Colonic mucosa (tissue), 4 donors: Measurements from ENCODE around the gene CRABP2. TPM values are rescaled to one million over a fixed set of nuclear protein-coding genes. Genes with fewer than 3 reads are reported as not detected.

Experiments used
- DNase-seq: peaks from one replicate; pipeline ENCODE4 v3.0.0-alpha.2; 2020
- H3K27ac ChIP-seq: fragments of 200-600 bp; one replicate; pipeline ENCODE4 v1.8.0; 2021
- H3K27me3 ChIP-seq: fragments of 200-600 bp; one replicate; pipeline ENCODE4 v1.8.0; 2021
- H3K36me3 ChIP-seq: fragments of 200-600 bp; one replicate; pipeline ENCODE4 v1.8.0; 2021
- H3K4me1 ChIP-seq: fragments of 200-600 bp; one replicate; pipeline ENCODE4 v1.8.0; 2021; ENCODE audit warnings: mild to moderate bottlenecking
- H3K4me3 ChIP-seq: fragments of 200-600 bp; one replicate; pipeline ENCODE4 v1.8.0; 2021
- H3K9ac ChIP-seq, 2 donors: one replicate each; pipeline ENCODE4 v1.7.0; 2013; ENCODE audit warnings: control low read depth in 2 of 2, low read depth in 2 of 2, low read length in 2 of 2
- H3K9me3 ChIP-seq: fragments of 200-600 bp; one replicate; pipeline ENCODE4 v1.8.0; 2021
- intact Hi-C: fragments of 100-400 bp; cut with DNase I; formaldehyde crosslinking; loops from one replicate; pipeline ENCODE4 v1.14.1; 2022
- total RNA-seq, 2 donors: library from RNA; stranded (reverse); fragmentation: NEBNext Ultra II Directional in 1 of 2; extraction: Animal tissue kit (Norgen Biotek cat#: 25700) in 1 of 2; gene quantifications; one replicate each; pipeline ENCODE4 v1.2.1, GENCODE V29; 2021
- TF ChIP-seq, protein P1 (sequence below): fragments of 200-600 bp; IDR thresholded peaks from one replicate; pipeline ENCODE4 v1.8.0; 2022; ENCODE audit warnings: antibody characterized with exemption, mild to moderate bottlenecking
- donor health status: healthy.
- donor health status: DM: no; HTN: no; CAD: no.
- donor health status: DM: no; HTN: no; CAD: no.

The CRABP2 gene
- total RNA-seq, 2 donors from 2014 or later = 1.2 to 1.4 TPM

DNA sequence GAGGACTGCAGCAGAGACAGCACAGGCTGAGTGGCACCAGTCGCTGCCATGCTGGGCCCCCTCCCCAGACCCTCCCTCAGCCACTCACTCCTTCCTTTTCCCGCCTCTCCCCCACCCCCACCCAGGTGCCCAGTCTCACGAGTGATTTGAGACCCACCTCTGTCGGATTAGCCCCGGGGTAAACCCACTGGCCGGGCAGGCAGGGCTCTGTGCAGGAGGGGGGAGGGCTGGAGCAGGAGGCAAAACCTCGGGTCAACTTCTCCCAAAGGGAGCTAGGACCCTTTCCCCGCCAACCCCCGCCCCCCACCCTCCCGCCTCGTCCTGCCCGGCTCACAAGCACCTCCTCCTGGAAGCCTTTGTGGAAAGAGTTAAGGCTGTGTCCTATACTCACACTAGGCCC lies 39.0 kb upstream of the CRABP2 start:
- Histone ChIP-seq H3K9me3 (no peaks in the 10 kb centered on the region), H3K27ac (no peak overlapping the region), H3K27me3 (no peaks in the 10 kb centered on the region), H3K9ac (no peak overlapping the region), H3K4me1 (peaks cover 22% of the 10 kb centered on the region), H3K36me3 (no peaks in the 10 kb centered on the region), H3K4me3 (no peak overlapping the region)
- no peak for DNase-seq
- TF ChIP-seq, protein P1, sequence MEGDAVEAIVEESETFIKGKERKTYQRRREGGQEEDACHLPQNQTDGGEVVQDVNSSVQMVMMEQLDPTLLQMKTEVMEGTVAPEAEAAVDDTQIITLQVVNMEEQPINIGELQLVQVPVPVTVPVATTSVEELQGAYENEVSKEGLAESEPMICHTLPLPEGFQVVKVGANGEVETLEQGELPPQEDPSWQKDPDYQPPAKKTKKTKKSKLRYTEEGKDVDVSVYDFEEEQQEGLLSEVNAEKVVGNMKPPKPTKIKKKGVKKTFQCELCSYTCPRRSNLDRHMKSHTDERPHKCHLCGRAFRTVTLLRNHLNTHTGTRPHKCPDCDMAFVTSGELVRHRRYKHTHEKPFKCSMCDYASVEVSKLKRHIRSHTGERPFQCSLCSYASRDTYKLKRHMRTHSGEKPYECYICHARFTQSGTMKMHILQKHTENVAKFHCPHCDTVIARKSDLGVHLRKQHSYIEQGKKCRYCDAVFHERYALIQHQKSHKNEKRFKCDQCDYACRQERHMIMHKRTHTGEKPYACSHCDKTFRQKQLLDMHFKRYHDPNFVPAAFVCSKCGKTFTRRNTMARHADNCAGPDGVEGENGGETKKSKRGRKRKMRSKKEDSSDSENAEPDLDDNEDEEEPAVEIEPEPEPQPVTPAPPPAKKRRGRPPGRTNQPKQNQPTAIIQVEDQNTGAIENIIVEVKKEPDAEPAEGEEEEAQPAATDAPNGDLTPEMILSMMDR = no peak
- intact Hi-C loops = no loop called here

DNA sequence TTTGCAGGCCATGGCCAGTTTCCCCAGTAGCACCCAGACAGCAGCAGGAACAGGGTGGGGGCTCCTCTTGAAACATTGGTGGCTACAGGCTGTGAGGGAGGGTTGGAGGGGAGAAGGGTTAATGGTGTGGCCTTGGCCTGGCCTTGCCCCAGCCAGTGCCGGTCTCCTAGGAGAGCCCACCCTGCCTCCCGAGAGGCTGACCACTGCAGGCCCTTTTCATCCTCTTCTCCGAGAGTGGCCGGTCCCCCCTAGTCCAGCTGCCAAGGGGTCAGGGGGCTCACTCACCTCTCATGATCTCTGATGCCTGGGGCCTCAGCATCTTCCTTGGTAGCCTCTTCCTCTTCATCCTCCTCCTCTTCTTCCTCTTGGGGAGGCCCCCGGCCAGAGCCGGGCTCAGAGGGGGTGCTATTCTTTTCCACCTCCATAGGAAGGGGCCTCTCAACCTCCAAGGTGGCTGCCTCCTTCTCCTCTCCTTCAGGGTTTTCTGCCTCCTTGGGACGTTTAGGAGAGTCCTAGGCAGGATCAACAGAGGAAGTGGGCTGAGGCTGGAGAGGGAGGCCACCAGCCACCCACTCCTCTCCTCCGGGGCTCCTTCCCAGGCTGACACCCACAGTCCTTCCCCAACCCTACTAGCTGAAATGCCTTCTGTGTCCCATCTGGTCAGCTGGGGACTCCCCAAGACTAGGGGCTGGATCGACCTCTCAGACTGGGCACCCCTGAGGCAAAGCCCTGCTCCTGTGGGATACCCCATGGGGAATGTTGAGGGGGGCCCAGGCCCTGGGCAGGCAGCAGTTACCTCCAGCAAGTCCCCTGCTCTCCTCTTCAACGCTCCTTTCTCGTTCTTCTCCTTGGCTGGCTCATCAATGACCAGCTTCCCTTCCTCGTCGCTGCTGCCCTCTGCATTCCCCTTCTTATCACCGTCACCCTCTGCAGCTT lies 38.3 kb upstream of the CRABP2 start:
- TF ChIP-seq, protein P1 = no peak
- Histone ChIP-seq H3K4me1 (peaks cover 22% of the 10 kb centered on the region), H3K9ac (no peak overlapping the region), H3K4me3 (no peak overlapping the region), H3K9me3 (no peaks in the 10 kb centered on the region), H3K36me3 (no peaks in the 10 kb centered on the region), H3K27me3 (no peaks in the 10 kb centered on the region), H3K27ac (no peak overlapping the region)
- DNase-seq = no peak
- intact Hi-C loops = no loop called here

DNA sequence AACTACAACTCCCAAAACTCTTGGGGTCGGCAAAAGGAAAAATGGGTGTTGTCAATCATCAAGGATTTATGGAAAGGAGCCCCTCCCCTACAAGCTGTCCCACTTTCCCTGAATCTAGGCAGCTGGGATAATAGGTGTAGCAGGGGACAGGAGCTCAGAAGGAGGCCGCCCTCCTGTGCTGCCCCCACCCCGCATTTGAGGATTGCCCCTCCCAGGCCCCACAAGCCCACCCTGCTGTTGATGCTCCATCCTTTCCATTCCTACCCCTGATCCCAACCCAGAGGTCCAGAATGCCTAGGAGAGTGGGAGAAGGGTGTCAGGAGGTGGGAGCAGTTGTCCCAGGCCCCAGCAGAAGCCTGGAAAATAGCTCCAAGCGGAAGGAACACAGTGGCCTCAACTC lies 37.4 kb upstream of the CRABP2 start:
- DNase-seq = no peak
- TF ChIP-seq, protein P1 = no peak
- Histone ChIP-seq H3K4me1 (peaks cover 13% of the 10 kb centered on the region), H3K27me3 (no peaks in the 10 kb centered on the region), H3K9ac (no peak overlapping the region), H3K27ac (no peak overlapping the region), H3K9me3 (no peaks in the 10 kb centered on the region), H3K36me3 (no peaks in the 10 kb centered on the region), H3K4me3 (no peak overlapping the region)
- intact Hi-C loops = no loop called here

DNA sequence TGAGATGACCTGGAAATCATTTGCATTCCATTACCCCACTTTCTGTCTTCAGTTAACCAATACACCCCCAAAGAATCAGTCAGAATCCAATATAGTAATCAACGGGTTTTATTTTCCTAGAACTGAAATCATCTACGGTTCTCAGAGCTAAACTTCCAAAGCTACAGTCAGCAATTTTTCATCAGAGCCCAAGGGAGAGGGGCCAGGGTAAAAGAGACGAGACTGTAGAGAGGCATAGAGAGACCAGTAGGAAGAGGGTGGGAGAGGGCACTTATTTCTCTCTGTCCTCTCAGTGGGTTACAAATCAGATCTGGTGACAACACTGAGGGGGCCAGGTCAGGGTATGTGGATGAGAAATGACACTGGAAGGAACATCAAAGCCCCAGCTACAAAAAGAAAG lies 36.6 kb upstream of the CRABP2 start:
- no peak overlapping the region for H3K27ac ChIP-seq
- no peak overlapping the region for H3K4me3 ChIP-seq
- TF ChIP-seq, protein P1 = no peak
- no peak overlapping the region for H3K9ac ChIP-seq
- no peaks in the 10 kb centered on the region for H3K27me3 ChIP-seq
- intact Hi-C loops = no loop called here
- peaks cover 9% of the 10 kb centered on the region for H3K4me1 ChIP-seq
- no peaks in the 10 kb centered on the region for H3K9me3 ChIP-seq
- no peak for DNase-seq
- H3K36me3 ChIP-seq = no peaks in the 10 kb centered on the region

DNA sequence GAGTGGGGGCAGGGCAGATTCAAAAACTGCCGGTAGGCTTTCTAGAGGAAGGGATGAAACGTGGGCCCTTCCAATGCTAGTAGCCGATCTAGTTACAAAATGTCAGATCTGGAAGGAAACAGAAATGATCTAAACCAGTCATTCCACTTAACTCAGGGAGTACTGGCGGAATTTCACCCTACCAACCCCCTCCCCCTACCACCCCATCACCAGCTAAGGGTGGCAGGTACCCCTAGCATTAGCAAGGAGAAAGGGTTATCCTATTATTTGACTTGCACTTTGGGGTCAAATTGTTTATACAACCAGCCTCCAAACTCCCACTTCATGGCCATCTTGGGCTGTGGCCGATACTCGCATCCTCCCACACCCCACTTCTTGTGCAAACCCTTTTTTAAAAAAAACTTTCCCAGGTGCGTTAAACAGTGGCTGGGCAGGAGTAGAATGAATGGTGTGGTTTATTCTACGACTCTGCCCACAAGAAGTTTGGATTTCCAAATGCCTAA lies 36.1 kb upstream of the CRABP2 start:
- no peak for DNase-seq
- no peak overlapping the region for H3K9ac ChIP-seq
- TF ChIP-seq, protein P1 = no peak
- no peaks in the 10 kb centered on the region for H3K27me3 ChIP-seq
- intact Hi-C loops = no loop called here
- H3K9me3 ChIP-seq = no peaks in the 10 kb centered on the region
- peak overlapping the region; percentile 62 for H3K27ac ChIP-seq
- no peaks in the 10 kb centered on the region for H3K36me3 ChIP-seq
- H3K4me3 ChIP-seq = no peak overlapping the region
- peaks cover 6% of the 10 kb centered on the region for H3K4me1 ChIP-seq
